GM12878 (cell line): ENCODE measurements around the gene YEATS4. TPM values are rescaled to one million over a fixed set of nuclear protein-coding genes. Genes with fewer than 3 reads are reported as not detected.

Experiments
- ATAC-seq: fragments of 200-7000 bp; cut with Tn5 transposase; 3 replicates; pipeline ENCODE4 v1.9.1; 2020; ENCODE audit warnings: mild to moderate bottlenecking, moderate library complexity
- BruUV-seq: library from RNA; stranded (reverse); fragments of 400-500 nt; replicated peaks from 2 replicates; lab custom pipeline; 2021; lab: Mats Ljungman, UMichigan
- CTCF ChIA-PET: fragments of 300-600 bp; sonication (Branson Sonifier 250); formaldehyde crosslinking; extraction: SDS; loops from one replicate; lab custom pipeline; 2021; ENCODE audit warnings: inconsistent platforms; lab: Yijun Ruan, JAX
- POLR2A ChIA-PET: fragments of 350-600 bp; formaldehyde crosslinking; extraction: SDS; loops from one replicate; lab custom pipeline; 2021; ENCODE audit warnings: inconsistent platforms; lab: Charles Lee
- RAD21 ChIA-PET: fragments of 300-600 bp; sonication (Branson Sonifier 250); formaldehyde crosslinking; loops from one replicate; lab custom pipeline; 2023; ENCODE audit warnings: antibody characterized with exemption; ENCODE audit not compliant: unreplicated experiment; lab: Charles Lee
- SMC1A ChIA-PET: fragments of 300-600 bp; sonication (Branson Sonifier 250); formaldehyde crosslinking; loops from one replicate; lab custom pipeline; 2023; ENCODE audit not compliant: unreplicated experiment, uncharacterized antibody; lab: Charles Lee
- DNase-seq: peaks from one replicate; pipeline ENCODE4 v3.0.0-alpha.2; 2011; ENCODE audit warnings: low read depth, low spot score
- FAIRE-seq: peaks from 3 replicates; lab custom pipeline; 2011; peaks lifted over from hg19 to GRCh38; lab: Jason Lieb, UNC
- H2AFZ ChIP-seq: 2 replicates; pipeline ENCODE4 v1.6.0; 2011; ENCODE audit warnings: low read depth, low read length, control low read depth; ENCODE audit not compliant: control insufficient read depth
- H3K27ac ChIP-seq: 2 replicates; pipeline ENCODE4 v1.5.1; 2011; ENCODE audit warnings: control low read depth; ENCODE audit not compliant: control insufficient read depth, insufficient read depth
- H3K27me3 ChIP-seq, 2 experiments: replicated peaks in 1 of 2; 2 replicates each; pipeline versions ENCODE4 v1.6.0 to v1.6.1; 2011; ENCODE audit warnings: low read length in 1 of 2; ENCODE audit not compliant: control insufficient read depth in 2 of 2, insufficient read depth in 2 of 2
- H3K36me3 ChIP-seq, 2 experiments: 2 replicates each; pipeline ENCODE4 v1.5.1; 2011; ENCODE audit warnings: low read length in 1 of 2; ENCODE audit not compliant: control insufficient read depth in 2 of 2, insufficient read depth in 2 of 2
- H3K4me1 ChIP-seq: 2 replicates; pipeline ENCODE4 v1.6.1; 2011; ENCODE audit warnings: mild to moderate bottlenecking, low read length, moderate library complexity, mixed read lengths; ENCODE audit not compliant: control insufficient read depth, insufficient read depth
- H3K4me2 ChIP-seq: 2 replicates; pipeline ENCODE4 v1.6.0; 2011; ENCODE audit warnings: control low read depth; ENCODE audit not compliant: control insufficient read depth, insufficient read depth
- H3K4me3 ChIP-seq: fragments of 200-600 bp; sonication (generic); 2 replicates; pipeline ENCODE4 v1.5.1; 2016
- H3K79me2 ChIP-seq: 2 replicates; pipeline ENCODE4 v1.6.0; 2011; ENCODE audit warnings: low read length; ENCODE audit not compliant: control insufficient read depth, insufficient read depth
- H3K9ac ChIP-seq: 2 replicates; pipeline ENCODE4 v1.8.0; 2011; ENCODE audit warnings: low read length, control low read depth, mixed read lengths; ENCODE audit not compliant: control insufficient read depth, insufficient read depth
- H3K9me3 ChIP-seq: replicated peaks from 3 replicates; pipeline ENCODE4 v1.5.1; 2011; ENCODE audit warnings: mild to moderate bottlenecking, low read length; ENCODE audit not compliant: control insufficient read depth, insufficient read depth
- H4K20me1 ChIP-seq: 2 replicates; pipeline ENCODE4 v1.6.0; 2011; ENCODE audit not compliant: control insufficient read depth, insufficient read depth
- CHD2 ChIP-seq: IDR thresholded peaks from 2 replicates; pipeline ENCODE4 v1.6.1; 2011; ENCODE audit warnings: low read depth, low read length, improper control_type of control experiment, borderline replicate concordance
- CREM ChIP-seq: IDR thresholded peaks from 2 replicates; pipeline ENCODE4 v1.6.1; 2014; ENCODE audit warnings: antibody characterized with exemption, low read depth
- CTCF ChIP-seq, 3 experiments: IDR thresholded peaks in 2 of 3; conservative IDR thresholded peaks in 1 of 3; 2 replicates each; pipeline ENCODE4 v1.5.1; 2011; ENCODE audit warnings: low read depth in 3 of 3, low read length in 3 of 3, mild to moderate bottlenecking in 3 of 3, control low read depth in 2 of 3, moderate library complexity in 2 of 3, inconsistent platforms in 1 of 3, mixed read lengths in 1 of 3; ENCODE audit not compliant: control insufficient read depth in 2 of 3, insufficient read depth in 1 of 3; ENCODE audit errors: extremely low read depth in 1 of 3
- IRF4 ChIP-seq: IDR thresholded peaks from 2 replicates; pipeline ENCODE4 v1.6.1; 2011; ENCODE audit warnings: low read depth, low read length
- NBN ChIP-seq: fragments of 450-650 bp; IDR thresholded peaks from 2 replicates; pipeline ENCODE4 v1.6.1; 2016
- RBBP5 ChIP-seq: fragments of 200-600 bp; sonication (generic); conservative IDR thresholded peaks from 2 replicates; pipeline ENCODE4 v1.6.1; 2016
- SKIL ChIP-seq: fragments of 450-650 bp; IDR thresholded peaks from 2 replicates; pipeline ENCODE4 v1.6.1; 2017; ENCODE audit warnings: mild to moderate bottlenecking, low read depth, inconsistent platforms; ENCODE audit not compliant: poor library complexity, severe bottlenecking
- ZBTB4 ChIP-seq: fragments of 450-650 bp; formaldehyde crosslinking; IDR thresholded peaks from 2 replicates; pipeline ENCODE4 v1.4.0; 2022; ENCODE audit warnings: mild to moderate bottlenecking, moderate library complexity
- in situ Hi-C: fragments of 300-500 bp; cut with MboI; formaldehyde crosslinking; loops from 9 replicates; pipeline ENCODE4 v1.14.3; 2018; ENCODE audit warnings: mixed read lengths
- intact Hi-C: fragments of 100-400 bp; cut with micrococcal nuclease; formaldehyde crosslinking; loops from one replicate; pipeline ENCODE4 v1.14.2; 2022; ENCODE audit not compliant: unreplicated experiment
- polyA plus RNA-seq, 11 experiments: library from polyadenylated mRNA; depleted of rRNA in 4 of 11; unstranded in 6 of 11; stranded (reverse) in 5 of 11; fragments of >200 nt; fragmentation: Nextera tagmentation in 4 of 11; fragmentation: Illumina TruSeq in 1 of 11; extraction: Ambion mirVana in 4 of 11; extraction: Trizol in 1 of 11; gene quantifications; 1 replicate in 1 of 11; 2 replicates in 10 of 11; pipeline versions ENCODE4 v1.2.1 to v1.2.3, GENCODE V29; 2011 to 2016; ENCODE audit warnings: inconsistent platforms in 2 of 11, missing spikeins in 2 of 11, low read depth in 1 of 11
- total RNA-seq, 4 experiments: library from RNA; depleted of rRNA in 3 of 4; stranded (reverse); fragments of >200 nt in 3 of 4; fragmentation: Illumina TruSeq in 1 of 4; extraction: Trizol in 1 of 4; gene quantifications; 2 replicates each; pipeline versions ENCODE4 v1.2.1 to v1.2.3, GENCODE V29; 2013 to 2021

Gene YEATS4
- total and polyA plus RNA-seq, 10 of the 15 experiments (the other 5 are each of a cell fraction or from before 2014, with no cell fraction given) = 23.8 to 45.4 (median 36.8) TPM

GRCh38 chr12:69338936-69339335 lies 20.6 kb upstream of the YEATS4 start:
- H2AFZ ChIP-seq = no peak overlapping the region
- H3K9ac ChIP-seq = no peak overlapping the region
- no peaks in the 10 kb centered on the region for H3K36me3 ChIP-seq
- H3K27ac ChIP-seq = no peak overlapping the region
- H3K4me1 ChIP-seq = no peaks in the 10 kb centered on the region
- H3K79me2 ChIP-seq = no peaks in the 10 kb centered on the region
- TF ChIP-seq CTCF (IDR thresholded peaks at IDR 0.05 in 2 of 3, conservative IDR thresholded peaks at IDR 0.05 in 1 of 3; ENCODE audit: control insufficient read depth in 2 of 3, extremely low read depth in 1 of 3, insufficient read depth in 1 of 3, low read depth in 3 of 3, low read length in 3 of 3) (no peak), CREM (no peak), SKIL (no peak), IRF4 (no peak), ZBTB4 (CRISPR knock-in tag) (no peak), CHD2 (no peak), RBBP5 (no peak), NBN (no peak)
- H4K20me1 ChIP-seq = no peaks in the 10 kb centered on the region
- intact Hi-C loops (loop anchor here (10.0 kb wide), 1 partner anchor 184 kb away; no protein-coding TSS in a partner anchor), in situ Hi-C loops (no loop called here)
- POLR2A ChIA-PET = no interaction called here
- no peaks in the 10 kb centered on the region for H3K9me3 ChIP-seq
- FAIRE-seq = no peak
- no peak overlapping the region for H3K4me3 ChIP-seq
- RAD21 ChIA-PET = no interaction called here
- H3K27me3 ChIP-seq = no peaks in the 10 kb centered on the region
- DNase-seq = no peak
- H3K4me2 ChIP-seq = no peak overlapping the region
- SMC1A ChIA-PET = interaction anchor here (0.9 to 1.4 kb wide), 3 partner anchors 14 to 287 kb away, joined by 3 to 4 read pairs (median 3); no protein-coding TSS in a partner anchor
- ATAC-seq = no peak
- BruUV-seq = no TSS peak
- CTCF ChIA-PET = interaction anchor here (1.7 to 1.8 kb wide), 2 partner anchors 9 to 19 kb away, joined by 4 to 9 read pairs; partner anchors contain the start of gene LYZ
